ENCODE results near the gene IRX3.

Gene IRX3

GRCh38 chr16:54313789-54314188, 27.2 kb upstream of the IRX3 start:
- no peak for TF ChIP-seq CTCF (IDR thresholded peaks at IDR 0.05; ENCODE audit: borderline replicate concordance, control extremely low read depth, extremely low read depth, insufficient read depth, missing control alignments)
- DNase-seq (ENCODE audit: low spot score), result no peak

GRCh38 chr16:54312502-54312991, 26.0 kb upstream of the IRX3 start:
- in situ Hi-C loops (cut with MboI; ENCODE audit: low sequenced_read_pairs, unreplicated experiment), result no loop called here
- DNase-seq (ENCODE audit: low spot score), result no peak
- no peak for TF ChIP-seq CTCF (IDR thresholded peaks at IDR 0.05; ENCODE audit: borderline replicate concordance, control extremely low read depth, extremely low read depth, insufficient read depth, missing control alignments)

More at GRCh38 chr16:54313789-54314188, 27.2 kb upstream of the IRX3 start:
- in situ Hi-C loops (cut with MboI; ENCODE audit: low sequenced_read_pairs, unreplicated experiment), result no loop called here

GRCh38 chr16:54309341-54309740, 22.8 kb upstream of the IRX3 start:
- in situ Hi-C loops (cut with MboI; ENCODE audit: low sequenced_read_pairs, unreplicated experiment), result no loop called here
- no peak for DNase-seq (ENCODE audit: low spot score)
- TF ChIP-seq CTCF (IDR thresholded peaks at IDR 0.05; ENCODE audit: borderline replicate concordance, control extremely low read depth, extremely low read depth, insufficient read depth, missing control alignments), result no peak

GRCh38 chr16:54305080-54305479, 18.5 kb upstream of the IRX3 start:
- DNase-seq (ENCODE audit: low spot score), result no peak
- in situ Hi-C loops (cut with MboI; ENCODE audit: low sequenced_read_pairs, unreplicated experiment), result no loop called here
- no peak for TF ChIP-seq CTCF (IDR thresholded peaks at IDR 0.05; ENCODE audit: borderline replicate concordance, control extremely low read depth, extremely low read depth, insufficient read depth, missing control alignments)

- no peak for TF ChIP-seq CTCF (IDR thresholded peaks at IDR 0.05; ENCODE audit: borderline replicate concordance, control extremely low read depth, extremely low read depth, insufficient read depth, missing control alignments)
- in situ Hi-C loops (cut with MboI; ENCODE audit: low sequenced_read_pairs, unreplicated experiment), result no loop called here
- no peak for DNase-seq (ENCODE audit: low spot score)
Observed at GRCh38 chr16:54303613-54304012, 17.0 kb upstream of the IRX3 start.

- no peak for TF ChIP-seq CTCF (IDR thresholded peaks at IDR 0.05; ENCODE audit: borderline replicate concordance, control extremely low read depth, extremely low read depth, insufficient read depth, missing control alignments)
- DNase-seq (ENCODE audit: low spot score), result no peak
- in situ Hi-C loops (cut with MboI; ENCODE audit: low sequenced_read_pairs, unreplicated experiment), result loop anchor here (25.0 kb wide), 1 partner anchor 640 kb away; the partner anchor contains the start of gene IRX5
Observed at GRCh38 chr16:54297154-54297553, 10.6 kb upstream of the IRX3 start.

Measured in GM13976 (cell line).